Measurements from ENCODE around the gene COL6A2.
"Not testable (repeated sequence)": the region's sequence is repeated elsewhere in the genome, so short reads cannot be mapped to it uniquely, and the experiment has no call there.

COL6A2 gene

DNA sequence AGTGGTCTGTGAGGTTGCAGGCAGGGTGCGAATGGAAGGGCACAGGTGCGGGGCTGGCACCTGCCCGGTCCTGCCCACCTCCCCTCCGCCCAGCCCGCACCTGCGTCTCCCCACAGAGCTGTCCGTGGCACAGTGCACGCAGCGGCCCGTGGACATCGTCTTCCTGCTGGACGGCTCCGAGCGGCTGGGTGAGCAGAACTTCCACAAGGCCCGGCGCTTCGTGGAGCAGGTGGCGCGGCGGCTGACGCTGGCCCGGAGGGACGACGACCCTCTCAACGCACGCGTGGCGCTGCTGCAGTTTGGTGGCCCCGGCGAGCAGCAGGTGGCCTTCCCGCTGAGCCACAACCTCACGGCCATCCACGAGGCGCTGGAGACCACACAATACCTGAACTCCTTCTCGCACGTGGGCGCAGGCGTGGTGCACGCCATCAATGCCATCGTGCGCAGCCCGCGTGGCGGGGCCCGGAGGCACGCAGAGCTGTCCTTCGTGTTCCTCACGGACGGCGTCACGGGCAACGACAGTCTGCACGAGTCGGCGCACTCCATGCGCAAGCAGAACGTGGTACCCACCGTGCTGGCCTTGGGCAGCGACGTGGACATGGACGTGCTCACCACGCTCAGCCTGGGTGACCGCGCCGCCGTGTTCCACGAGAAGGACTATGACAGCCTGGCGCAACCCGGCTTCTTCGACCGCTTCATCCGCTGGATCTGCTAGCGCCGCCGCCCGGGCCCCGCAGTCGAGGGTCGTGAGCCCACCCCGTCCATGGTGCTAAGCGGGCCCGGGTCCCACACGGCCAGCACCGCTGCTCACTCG, 34.1 kb downstream of the COL6A2 start:
- no peaks in the 10 kb centered on the region for H3K36me3 Mint-ChIP-seq (ENCODE audit: low read depth)
- no peaks in the 10 kb centered on the region for H3K9me3 Mint-ChIP-seq
- intact Hi-C loops (cut with micrococcal nuclease) = no loop called here
- H3K27ac Mint-ChIP-seq = no peak overlapping the region
- peaks cover 1% of the 10 kb centered on the region for H3K27me3 Mint-ChIP-seq
- no peak overlapping the region for H3K4me3 Mint-ChIP-seq
- no peaks in the 10 kb centered on the region for H3K4me1 Mint-ChIP-seq (ENCODE audit: low read depth)

DNA sequence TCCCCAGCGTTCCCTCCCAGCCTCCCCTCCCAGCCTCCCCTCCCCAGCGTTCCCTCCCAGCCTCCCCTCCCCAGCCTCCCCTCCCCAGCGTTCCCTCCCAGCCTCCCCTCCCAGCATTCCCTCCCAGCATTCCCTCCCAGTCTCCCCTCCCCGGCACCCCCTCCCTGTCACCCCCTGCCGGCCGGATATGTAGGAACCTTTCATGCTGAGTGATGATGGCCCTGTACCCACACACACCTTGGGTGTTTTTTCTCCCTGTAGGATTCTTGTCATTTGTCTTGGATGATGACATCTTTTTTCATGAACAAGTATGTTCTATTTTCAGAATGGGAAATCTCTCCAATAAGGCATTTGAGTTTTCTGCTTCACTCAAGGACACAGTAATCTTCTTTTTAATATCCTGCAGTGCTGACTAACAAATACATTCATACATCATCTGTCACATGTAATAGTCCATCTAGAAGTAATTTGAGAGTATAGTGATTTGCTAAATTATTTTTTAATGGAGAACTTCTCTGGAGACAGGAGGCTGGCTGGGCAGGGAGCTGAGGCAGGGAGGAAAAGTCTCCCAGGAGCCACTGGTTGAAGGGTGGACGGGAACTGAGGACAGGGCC, 38.0 kb downstream of the COL6A2 start:
- H3K27ac Mint-ChIP-seq = no peak overlapping the region
- peaks cover 1% of the 10 kb centered on the region for H3K27me3 Mint-ChIP-seq
- H3K4me3 Mint-ChIP-seq = no peak overlapping the region
- H3K9me3 Mint-ChIP-seq = no peaks in the 10 kb centered on the region
- H3K36me3 Mint-ChIP-seq (ENCODE audit: low read depth) = no peaks in the 10 kb centered on the region
- no peaks in the 10 kb centered on the region for H3K4me1 Mint-ChIP-seq (ENCODE audit: low read depth)
- intact Hi-C loops (cut with micrococcal nuclease) = no loop called here

GRCh38 chr21:46136739-46137349, 38.9 kb downstream of the COL6A2 start:
- Mint-ChIP-seq H3K9me3 (no peaks in the 10 kb centered on the region), H3K4me3 (no peak overlapping the region), H3K36me3 (ENCODE audit: low read depth) (no peaks in the 10 kb centered on the region), H3K27ac (no peak overlapping the region), H3K27me3 (peaks cover 1% of the 10 kb centered on the region), H3K4me1 (ENCODE audit: low read depth) (no peaks in the 10 kb centered on the region)
- intact Hi-C loops (cut with micrococcal nuclease) = no loop called here

GRCh38 chr21:46137908-46138307, 40.0 kb downstream of the COL6A2 start:
- H3K4me3 Mint-ChIP-seq = no peak overlapping the region
- H3K27ac Mint-ChIP-seq = no peak overlapping the region

GRCh38 chr21:46138383-46138970, 40.6 kb downstream of the COL6A2 start:
- Mint-ChIP-seq H3K36me3 (ENCODE audit: low read depth) (no peaks in the 10 kb centered on the region), H3K4me3 (no peak overlapping the region), H3K4me1 (ENCODE audit: low read depth) (no peaks in the 10 kb centered on the region), H3K27me3 (peaks cover 1% of the 10 kb centered on the region), H3K9me3 (no peaks in the 10 kb centered on the region), H3K27ac (no peak overlapping the region)
- intact Hi-C loops (cut with micrococcal nuclease) = no loop called here

More at GRCh38 chr21:46137908-46138307, 40.0 kb downstream of the COL6A2 start:
- Mint-ChIP-seq H3K36me3 (ENCODE audit: low read depth) (no peaks in the 10 kb centered on the region), H3K9me3 (no peaks in the 10 kb centered on the region), H3K27me3 (peaks cover 1% of the 10 kb centered on the region), H3K4me1 (ENCODE audit: low read depth) (no peaks in the 10 kb centered on the region)
- intact Hi-C loops (cut with micrococcal nuclease) = no loop called here

- intact Hi-C loops (cut with micrococcal nuclease) = no loop called here
- H3K4me3 Mint-ChIP-seq = no peak overlapping the region
- H3K4me1 Mint-ChIP-seq (ENCODE audit: low read depth) = peaks cover 7% of the 10 kb centered on the region
- H3K27me3 Mint-ChIP-seq = peaks cover 4% of the 10 kb centered on the region
- no peak overlapping the region for H3K27ac Mint-ChIP-seq
- H3K9me3 Mint-ChIP-seq = no peaks in the 10 kb centered on the region
- H3K36me3 Mint-ChIP-seq (ENCODE audit: low read depth) = no peaks in the 10 kb centered on the region
These were observed 41.8 kb downstream of the COL6A2 start for GRCh38 chr21:46139686-46140085.

DNA sequence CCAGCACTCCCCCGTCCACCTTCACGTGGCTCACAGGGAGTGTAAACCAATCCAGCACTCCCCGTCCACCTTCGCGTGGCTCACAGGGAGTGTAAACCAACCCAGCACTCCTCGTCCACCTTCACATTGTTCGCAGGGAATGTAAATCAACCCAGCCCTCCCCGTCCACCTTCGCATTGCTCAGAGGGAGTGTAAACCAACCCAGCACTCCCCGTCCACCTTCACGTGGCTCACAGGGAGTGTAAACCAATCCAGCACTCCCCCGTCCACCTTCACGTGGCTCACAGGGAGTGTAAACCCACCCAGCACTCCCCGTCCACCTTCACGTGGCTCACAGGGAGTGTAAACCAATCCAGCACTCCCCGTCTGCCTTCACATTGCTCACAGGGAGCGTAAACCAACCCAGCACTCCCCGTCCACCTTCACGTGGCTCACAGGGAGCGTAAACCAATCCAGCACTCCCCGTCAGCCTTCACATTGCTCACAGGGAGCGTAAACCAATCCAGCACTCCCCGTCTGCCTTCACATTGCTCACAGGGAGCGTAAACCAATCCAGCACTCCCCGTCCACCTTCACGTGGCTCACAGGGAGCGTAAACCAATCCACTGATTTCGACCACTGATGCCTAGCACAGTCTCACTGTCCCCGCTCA, 42.6 kb downstream of the COL6A2 start:
- intact Hi-C loops (cut with micrococcal nuclease); H3K27me3 Mint-ChIP-seq; H3K4me3 Mint-ChIP-seq; H3K9me3 Mint-ChIP-seq; H3K36me3 Mint-ChIP-seq (ENCODE audit: low read depth); H3K27ac Mint-ChIP-seq; H3K4me1 Mint-ChIP-seq (ENCODE audit: low read depth): not testable (repeated sequence)

DNA sequence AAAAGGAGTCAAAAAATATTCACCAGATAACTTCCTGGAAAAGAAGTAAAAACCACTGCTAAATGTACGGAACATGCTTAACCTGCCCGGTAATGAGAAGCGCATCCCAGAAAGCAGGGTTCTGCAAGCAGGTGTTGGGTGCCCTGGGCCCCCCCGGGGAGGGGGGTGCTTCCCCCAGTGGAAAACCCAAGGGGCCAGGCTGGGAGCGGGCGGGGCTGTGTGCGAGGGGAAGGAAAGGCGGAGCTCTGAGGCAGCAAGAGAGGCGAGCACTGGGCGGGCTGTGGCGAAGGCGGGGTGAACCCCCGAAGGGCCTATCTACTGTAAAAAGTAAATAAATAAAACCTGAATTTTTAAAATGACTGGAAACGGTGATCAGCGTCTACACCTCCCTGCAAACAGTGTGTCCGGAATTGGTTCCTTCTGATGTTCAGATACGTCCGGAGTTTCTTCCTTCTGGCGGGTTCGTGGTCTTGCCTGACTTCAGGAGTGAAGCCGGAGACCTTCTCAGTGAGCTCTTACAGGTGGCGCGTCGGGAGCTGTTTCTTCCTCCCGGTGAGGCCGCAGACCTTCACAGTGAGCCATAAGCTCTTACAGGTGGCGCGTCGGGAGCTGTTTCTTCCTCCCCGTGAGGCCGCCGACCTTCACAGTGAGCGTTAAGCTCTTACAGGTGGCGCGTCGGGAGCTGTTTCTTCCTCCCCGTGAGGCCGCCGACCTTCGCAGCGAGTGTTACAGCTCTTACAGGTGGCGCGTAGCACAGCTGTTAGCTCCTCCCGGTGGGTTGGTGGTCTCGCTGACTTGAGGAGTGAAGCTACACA, 44.1 kb downstream of the COL6A2 start:
- peaks cover 5% of the 10 kb centered on the region for H3K27me3 Mint-ChIP-seq
- H3K4me3 Mint-ChIP-seq = no peak overlapping the region
- H3K9me3 Mint-ChIP-seq = no peaks in the 10 kb centered on the region
- H3K36me3 Mint-ChIP-seq (ENCODE audit: low read depth) = no peaks in the 10 kb centered on the region
- peaks cover 7% of the 10 kb centered on the region for H3K4me1 Mint-ChIP-seq (ENCODE audit: low read depth)
- H3K27ac Mint-ChIP-seq = no peak overlapping the region
- intact Hi-C loops (cut with micrococcal nuclease) = no loop called here

DNA sequence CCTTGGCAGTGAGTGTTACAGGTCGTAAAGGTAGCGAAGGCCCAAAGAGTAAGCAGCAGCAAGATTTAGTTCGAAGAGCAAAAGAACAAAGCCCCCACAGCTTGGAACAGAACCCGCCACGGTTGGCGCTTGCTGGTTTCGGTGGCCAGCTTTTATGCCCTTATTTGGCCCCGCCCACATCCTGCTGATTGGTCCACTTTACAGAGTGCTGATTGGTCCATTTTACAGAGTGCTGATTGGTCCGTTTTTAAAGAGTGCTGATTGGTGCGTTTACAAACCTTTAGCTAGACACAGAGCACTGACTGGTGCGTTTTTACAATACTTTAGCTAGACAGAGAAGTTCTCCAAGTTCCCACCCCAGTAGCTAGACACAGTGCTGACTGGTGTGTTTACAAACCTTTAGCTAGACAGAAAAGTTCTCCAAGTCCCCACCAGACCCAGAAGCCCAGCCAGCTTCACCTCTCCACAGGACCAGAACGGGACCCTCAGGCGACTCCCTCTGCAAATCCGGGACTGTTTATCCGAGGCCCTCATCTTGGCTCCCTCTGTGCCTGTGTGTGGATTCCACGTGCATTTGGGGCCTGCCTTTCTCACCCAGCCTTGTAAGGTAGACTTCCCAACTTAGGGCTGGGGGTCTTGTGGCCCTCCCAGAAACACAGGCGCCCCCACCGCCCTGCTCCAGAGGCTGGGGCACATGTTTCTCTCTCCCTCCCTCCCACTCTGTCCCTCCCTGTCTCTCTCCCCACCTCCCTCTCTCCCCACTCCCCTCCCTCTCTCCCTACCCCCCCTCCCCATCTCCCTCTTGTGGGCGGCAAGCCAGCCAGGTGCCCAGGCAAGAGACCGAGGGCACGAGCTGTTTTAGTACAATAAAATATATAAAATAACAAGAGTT, 44.9 kb downstream of the COL6A2 start:
- Mint-ChIP-seq H3K36me3 (ENCODE audit: low read depth) (no peaks in the 10 kb centered on the region), H3K27ac (no peak overlapping the region), H3K4me1 (ENCODE audit: low read depth) (peaks cover 7% of the 10 kb centered on the region), H3K27me3 (peaks cover 5% of the 10 kb centered on the region), H3K9me3 (no peaks in the 10 kb centered on the region), H3K4me3 (no peak overlapping the region)
- intact Hi-C loops (cut with micrococcal nuclease) = no loop called here

DNA sequence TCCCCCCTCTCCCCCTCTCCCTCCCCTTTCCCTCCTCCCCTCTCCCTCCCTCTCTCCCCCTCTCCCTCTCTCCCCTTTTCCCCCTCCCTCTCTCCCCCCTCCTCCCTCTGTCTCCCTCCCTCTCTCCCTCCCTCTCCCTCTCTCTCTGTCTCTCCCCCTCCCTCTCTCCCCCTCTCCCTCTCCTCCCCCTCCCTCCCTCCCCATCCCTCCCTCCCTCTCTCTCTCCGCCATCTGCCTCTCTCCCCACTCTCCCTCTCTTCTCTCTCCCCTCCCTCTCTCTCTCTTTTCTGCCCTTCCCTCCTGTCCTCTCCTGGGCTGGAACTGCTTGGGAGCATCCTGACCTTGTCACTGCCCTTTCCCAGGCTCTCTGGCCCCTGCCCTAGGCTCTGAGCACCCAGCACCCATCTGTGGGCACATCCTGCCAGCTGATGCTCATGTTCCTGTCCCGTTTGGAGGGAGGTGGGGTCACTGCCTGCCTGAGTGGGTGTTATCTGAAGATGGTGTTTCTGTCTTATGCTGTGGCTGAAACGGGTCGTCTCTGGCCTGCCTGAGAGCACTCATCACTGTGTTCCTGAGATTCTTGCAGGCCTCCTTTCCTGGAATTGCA, 46.7 kb downstream of the COL6A2 start:
- no peak overlapping the region for H3K27ac Mint-ChIP-seq
- peaks cover 7% of the 10 kb centered on the region for H3K4me1 Mint-ChIP-seq (ENCODE audit: low read depth)
- no peaks in the 10 kb centered on the region for H3K9me3 Mint-ChIP-seq
- H3K36me3 Mint-ChIP-seq (ENCODE audit: low read depth) = no peaks in the 10 kb centered on the region
- intact Hi-C loops (cut with micrococcal nuclease) = no loop called here
- H3K4me3 Mint-ChIP-seq = no peak overlapping the region
- H3K27me3 Mint-ChIP-seq = peaks cover 5% of the 10 kb centered on the region

DNA sequence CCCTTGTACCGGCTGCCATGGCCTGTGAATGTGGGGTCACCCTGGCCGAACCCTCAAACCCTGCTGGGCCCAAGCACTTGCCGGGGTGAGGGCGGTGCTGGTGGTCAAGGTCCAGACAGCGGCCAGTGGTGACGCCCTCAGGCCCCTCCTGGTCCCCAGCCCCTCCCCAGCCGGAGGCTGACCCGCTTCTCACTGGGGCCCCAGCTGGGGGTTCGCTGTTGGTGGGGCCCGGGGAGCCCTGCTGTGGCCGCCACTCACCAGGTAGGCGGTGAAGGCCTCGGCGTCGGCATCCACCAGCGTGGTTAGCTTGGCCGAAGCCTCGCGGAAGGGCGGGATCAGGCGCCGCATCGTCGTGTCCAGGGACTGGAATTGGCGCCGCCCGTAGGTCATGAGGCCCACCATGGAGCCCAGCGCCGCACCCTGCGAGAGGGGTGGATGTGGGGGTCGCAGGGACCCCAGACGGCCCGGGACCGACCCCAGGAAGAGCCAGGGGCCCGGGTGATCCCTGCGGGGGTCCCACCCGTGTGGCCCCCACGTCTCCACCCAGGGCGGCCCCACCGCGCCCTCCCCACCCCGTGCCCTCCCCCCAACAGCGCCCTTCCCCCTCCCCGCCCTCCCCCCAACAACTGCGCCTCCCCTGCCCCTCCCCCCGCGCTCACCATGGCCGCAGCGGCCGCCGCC, 47.4 kb downstream of the COL6A2 start:
- no peaks in the 10 kb centered on the region for H3K9me3 Mint-ChIP-seq
- no peak overlapping the region for H3K27ac Mint-ChIP-seq
- intact Hi-C loops (cut with micrococcal nuclease) = no loop called here
- no peak overlapping the region for H3K4me3 Mint-ChIP-seq
- no peaks in the 10 kb centered on the region for H3K36me3 Mint-ChIP-seq (ENCODE audit: low read depth)
- H3K27me3 Mint-ChIP-seq = peaks cover 5% of the 10 kb centered on the region
- H3K4me1 Mint-ChIP-seq (ENCODE audit: low read depth) = peaks cover 7% of the 10 kb centered on the region

Data from dendritic cell treated with granulocyte-macrophage colony-stimulating factor and Interleukin-4, amounts not matched to agents 40 ng/mL and 50 ng/mL, for 4 days (primary cell).